Liver (tissue), 9 donors: Measurements from ENCODE around the gene COMMD7. TPM values are rescaled to one million over a fixed set of nuclear protein-coding genes. Genes with fewer than 3 reads are reported as not detected.

Experiments
- DNase-seq: peaks from one replicate; pipeline ENCODE4 v3.0.0-alpha.2; 2017; ENCODE audit warnings: low spot score
- H3K27ac ChIP-seq, 2 donors: one replicate each; pipeline ENCODE4 v1.7.0; 2013; ENCODE audit warnings: inconsistent platforms in 2 of 2, low read length in 2 of 2, control low read depth in 1 of 2, low read depth in 1 of 2, mild to moderate bottlenecking in 1 of 2
- H3K27me3 ChIP-seq, 4 donors: one replicate each; pipeline versions ENCODE4 v1.6.1 to v1.7.0; 2013; ENCODE audit warnings: low read length in 3 of 4, inconsistent platforms in 1 of 4, mild to moderate bottlenecking in 1 of 4, moderate library complexity in 1 of 4; ENCODE audit not compliant: control insufficient read depth in 4 of 4, insufficient read depth in 4 of 4
- H3K36me3 ChIP-seq, 4 donors: one replicate each; pipeline versions ENCODE4 v1.6.1 to v1.7.0; 2013; ENCODE audit warnings: low read length in 3 of 4, mild to moderate bottlenecking in 3 of 4, low read depth in 1 of 4, moderate library complexity in 1 of 4; ENCODE audit not compliant: control insufficient read depth in 4 of 4, insufficient read depth in 3 of 4
- H3K4me1 ChIP-seq, 4 donors: one replicate each; pipeline versions ENCODE4 v1.6.1 to v1.7.0; 2013; ENCODE audit warnings: low read length in 3 of 4, mild to moderate bottlenecking in 3 of 4, moderate library complexity in 1 of 4; ENCODE audit not compliant: control insufficient read depth in 4 of 4, insufficient read depth in 4 of 4
- H3K4me3 ChIP-seq, 3 donors: one replicate each; pipeline versions ENCODE4 v1.6.1 to v1.7.0; 2013; ENCODE audit warnings: low read length in 3 of 3, control low read depth in 1 of 3, low read depth in 1 of 3, mild to moderate bottlenecking in 1 of 3
- H3K9ac ChIP-seq, 2 donors: one replicate each; pipeline ENCODE4 v1.7.0; 2013; ENCODE audit warnings: low read length in 2 of 2, mild to moderate bottlenecking in 2 of 2, moderate library complexity in 2 of 2, control low read depth in 1 of 2, low read depth in 1 of 2
- H3K9me3 ChIP-seq, 4 donors: one replicate each; pipeline versions ENCODE4 v1.6.1 to v1.7.0; 2013; ENCODE audit warnings: low read length in 3 of 4; ENCODE audit not compliant: control insufficient read depth in 4 of 4
- ATF3 ChIP-seq: IDR thresholded peaks from 2 replicates; pipeline ENCODE4 v1.6.1; 2016; ENCODE audit warnings: antibody characterized with exemption
- CTCF ChIP-seq: fragments of 150-350 bp; IDR thresholded peaks from 2 replicates; pipeline ENCODE4 v1.5.1; 2017; ENCODE audit warnings: improper control_type of control experiment, low read depth, low read length; ENCODE audit not compliant: missing input control
- EGR1 ChIP-seq, 2 donors: IDR thresholded peaks; 2 replicates each; pipeline ENCODE4 v1.6.1; 2016 to 2018; ENCODE audit warnings: antibody characterized with exemption in 2 of 2, low read depth in 2 of 2
- FOXA1 ChIP-seq: IDR thresholded peaks from 2 replicates; pipeline ENCODE4 v1.6.1; 2016; ENCODE audit warnings: antibody characterized with exemption
- FOXA2 ChIP-seq: IDR thresholded peaks from 2 replicates; pipeline ENCODE4 v1.6.1; 2016; ENCODE audit warnings: antibody characterized with exemption
- GABPA ChIP-seq, 2 donors: IDR thresholded peaks in 1 of 2; conservative IDR thresholded peaks in 1 of 2; 2 replicates each; pipeline ENCODE4 v1.6.1; 2016; ENCODE audit warnings: antibody characterized with exemption in 2 of 2, mild to moderate bottlenecking in 1 of 2, moderate library complexity in 1 of 2
- HNF4A ChIP-seq, 2 donors: conservative IDR thresholded peaks; 2 replicates each; pipeline ENCODE4 v1.6.1; 2016; ENCODE audit warnings: antibody characterized with exemption in 2 of 2, mild to moderate bottlenecking in 2 of 2
- HNF4G ChIP-seq: IDR thresholded peaks from 2 replicates; pipeline ENCODE4 v1.6.1; 2016; ENCODE audit warnings: antibody characterized with exemption
- JUND ChIP-seq, 2 donors: IDR thresholded peaks; 2 replicates each; pipeline ENCODE4 v1.6.1; 2016; ENCODE audit warnings: antibody characterized with exemption in 2 of 2
- MAX ChIP-seq: IDR thresholded peaks from 2 replicates; pipeline ENCODE4 v1.6.1; 2016; ENCODE audit warnings: antibody characterized with exemption
- NR2F2 ChIP-seq: IDR thresholded peaks from 2 replicates; pipeline ENCODE4 v1.6.1; 2016; ENCODE audit warnings: antibody characterized with exemption
- RAD21 ChIP-seq, 2 donors: IDR thresholded peaks; 2 replicates each; pipeline ENCODE4 v1.6.1; 2016; ENCODE audit warnings: antibody characterized with exemption in 2 of 2, mild to moderate bottlenecking in 2 of 2
- REST ChIP-seq: IDR thresholded peaks from 2 replicates; pipeline ENCODE4 v1.6.1; 2016; ENCODE audit warnings: antibody characterized with exemption, mild to moderate bottlenecking
- SP1 ChIP-seq: IDR thresholded peaks from 2 replicates; pipeline ENCODE4 v1.6.1; 2018; ENCODE audit warnings: antibody characterized with exemption, mild to moderate bottlenecking
- TAF1 ChIP-seq: conservative IDR thresholded peaks from 2 replicates; pipeline ENCODE4 v1.6.1; 2016; ENCODE audit warnings: antibody characterized with exemption, mild to moderate bottlenecking
- YY1 ChIP-seq: IDR thresholded peaks from 2 replicates; pipeline ENCODE4 v1.6.1; 2016; ENCODE audit warnings: antibody characterized with exemption, mild to moderate bottlenecking
- ZBTB33 ChIP-seq: IDR thresholded peaks from 2 replicates; pipeline ENCODE4 v1.6.1; 2016; ENCODE audit warnings: antibody characterized with exemption
- WGBS: extraction: QIAGEN DNeasy Blood & Tissue Kit; methylation state at CpG from one replicate; pipeline ENCODE4 v1.1.7; 2013; 5-methylcytosine and 5-hydroxymethylcytosine counted together
- polyA plus RNA-seq, 2 donors: library from polyadenylated mRNA; stranded (reverse) in 1 of 2; unstranded in 1 of 2; fragments of 200-250 nt in 1 of 2; fragments of >200 nt in 1 of 2; fragmentation: Nextera tagmentation in 1 of 2; extraction: Ambion mirVana in 1 of 2; gene quantifications; one replicate each; pipeline versions ENCODE4 v1.2.1 to v1.2.3, GENCODE V29; 2013 to 2015
- total RNA-seq, 2 donors: library from RNA; depleted of rRNA; stranded (reverse); fragments of >200 nt; gene quantifications; one replicate each; pipeline ENCODE4 v1.2.3, GENCODE V29; 2014
- donor health status: healthy.
- donor health status: healthy.
- donor health status: healthy.
- donor health status: healthy.
- donor health status: healthy.

COMMD7 gene
- total and polyA plus RNA-seq, 4 donors, result 8.3 to 42.7 (median 15.5) TPM

GRCh38 chr20:32780278-32780677 lies 37.0 kb upstream of the COMMD7 start:
- Histone ChIP-seq H3K9ac (no peak overlapping the region), H3K36me3 (no peaks in the 10 kb centered on the region), H3K27me3 (no peaks in the 10 kb centered on the region), H3K4me3 (no peak overlapping the region), H3K9me3 (no peaks in the 10 kb centered on the region), H3K27ac (no peak overlapping the region), H3K4me1 (peaks cover 3 to 17% (median 14%) of the 10 kb centered on the region in 4 donors)
- no peak for DNase-seq
- TF ChIP-seq SP1, result no peak
- no peak for TF ChIP-seq MAX
- no peak for TF ChIP-seq NR2F2
- no peak for TF ChIP-seq TAF1
- TF ChIP-seq ZBTB33, result no peak
- TF ChIP-seq GABPA (IDR thresholded peaks at IDR 0.05 in 1 of 2, conservative IDR thresholded peaks at IDR 0.05 in 1 of 2), result no peak
- no peak for TF ChIP-seq EGR1 (IDR thresholded peaks at IDR 0.05; ENCODE audit: low read depth in 2 of 2)
- no peak for TF ChIP-seq FOXA1
- TF ChIP-seq HNF4A (conservative IDR thresholded peaks at IDR 0.05), result no peak
- no peak for TF ChIP-seq ATF3
- TF ChIP-seq FOXA2, result no peak
- TF ChIP-seq RAD21 (IDR thresholded peaks at IDR 0.05), result no peak
- no peak for TF ChIP-seq CTCF
- no peak for TF ChIP-seq HNF4G
- TF ChIP-seq JUND (IDR thresholded peaks at IDR 0.05), result no peak
- TF ChIP-seq YY1, result no peak
- no peak for TF ChIP-seq REST
- WGBS, result 96% methylated on average over 16 of the region's 16 CpGs
